GDM1 (cell line): Measurements from ENCODE around the gene INSIG1.
A peak's percentile ranks its signal among the peaks of the same experiment; 100 is the strongest.

Experiments
- DNase-seq: peaks from one replicate; lab custom pipeline; 2025; lab: John Stamatoyannopoulos, UW

The INSIG1 gene

DNA sequence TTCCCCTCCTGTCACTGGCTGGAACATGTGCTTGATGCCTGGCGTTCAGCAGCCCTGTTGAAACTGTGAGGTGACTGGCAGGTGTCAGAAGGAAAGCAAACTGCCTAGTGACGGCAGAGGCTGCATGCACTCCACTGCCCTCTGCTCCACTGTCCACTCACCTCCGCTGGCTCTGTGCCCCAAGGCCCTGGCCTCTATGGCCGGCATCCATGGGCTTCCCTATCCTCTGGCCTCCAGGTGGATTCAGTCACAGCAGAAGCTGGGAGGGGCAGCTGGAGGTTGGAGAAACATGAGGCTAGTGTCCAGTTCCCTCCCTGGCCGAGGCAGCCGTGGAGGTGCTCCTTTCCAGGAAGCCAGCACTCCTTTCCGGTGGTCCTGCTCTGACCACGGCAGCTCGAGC lies 31.2 kb upstream of the INSIG1 start:
- DNase-seq = no peak

- DNase-seq = no peak
Observed at GRCh38 chr7:155267023-155267422, 30.7 kb upstream of the INSIG1 start.

- no peak for DNase-seq
Observed at GRCh38 chr7:155267436-155267835, 30.2 kb upstream of the INSIG1 start.

GRCh38 chr7:155268211-155268610 lies 29.5 kb upstream of the INSIG1 start:
- DNase-seq = no peak

GRCh38 chr7:155268921-155269650 lies 28.6 kb upstream of the INSIG1 start:
- DNase-seq = no peak

- no peak for DNase-seq
Observed at GRCh38 chr7:155269766-155270585, 27.7 kb upstream of the INSIG1 start.

- DNase-seq = no peak
Observed at GRCh38 chr7:155270861-155271260, 26.8 kb upstream of the INSIG1 start.

GRCh38 chr7:155274633-155275355 lies 22.9 kb upstream of the INSIG1 start:
- no peak for DNase-seq

- no peak for DNase-seq
Observed at GRCh38 chr7:155276042-155276799, 21.5 kb upstream of the INSIG1 start.

DNA sequence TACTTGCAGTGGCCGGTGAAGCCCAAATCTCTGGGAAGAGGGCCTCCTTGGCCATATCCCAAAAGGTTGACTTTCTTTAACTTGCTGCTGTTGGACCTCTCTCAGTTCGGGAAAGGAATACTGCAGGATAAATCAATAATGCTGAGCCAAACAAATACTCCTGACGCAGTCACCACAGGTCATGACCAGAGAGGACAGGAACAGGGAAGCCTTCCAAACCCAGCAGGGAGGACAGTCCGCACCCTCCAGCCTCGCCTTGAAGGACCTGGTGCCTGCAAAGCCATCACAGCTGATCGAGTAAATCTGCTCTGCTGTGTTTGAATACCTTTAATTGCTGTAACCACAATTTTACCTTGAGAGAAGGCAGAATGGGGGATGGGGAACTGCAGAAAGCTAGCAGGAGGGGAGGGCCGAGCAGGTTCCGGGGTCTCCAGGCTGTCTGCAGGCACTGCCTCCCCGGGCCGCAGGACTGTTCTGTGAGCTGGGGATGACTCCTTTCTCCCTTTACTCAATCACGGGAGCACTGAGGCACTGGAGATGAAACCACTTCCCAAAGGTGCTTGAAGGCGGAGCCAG lies 20.8 kb upstream of the INSIG1 start:
- no peak for DNase-seq

GRCh38 chr7:155277385-155277994 lies 20.2 kb upstream of the INSIG1 start:
- DNase-seq = no peak

- no peak for DNase-seq
Observed at GRCh38 chr7:155278921-155279320, 18.8 kb upstream of the INSIG1 start.

GRCh38 chr7:155279787-155280445 lies 17.8 kb upstream of the INSIG1 start:
- no peak for DNase-seq

GRCh38 chr7:155280446-155281397 lies 17.0 kb upstream of the INSIG1 start:
- no peak for DNase-seq

- no peak for DNase-seq
Observed at GRCh38 chr7:155281398-155281969, 16.2 kb upstream of the INSIG1 start.

DNA sequence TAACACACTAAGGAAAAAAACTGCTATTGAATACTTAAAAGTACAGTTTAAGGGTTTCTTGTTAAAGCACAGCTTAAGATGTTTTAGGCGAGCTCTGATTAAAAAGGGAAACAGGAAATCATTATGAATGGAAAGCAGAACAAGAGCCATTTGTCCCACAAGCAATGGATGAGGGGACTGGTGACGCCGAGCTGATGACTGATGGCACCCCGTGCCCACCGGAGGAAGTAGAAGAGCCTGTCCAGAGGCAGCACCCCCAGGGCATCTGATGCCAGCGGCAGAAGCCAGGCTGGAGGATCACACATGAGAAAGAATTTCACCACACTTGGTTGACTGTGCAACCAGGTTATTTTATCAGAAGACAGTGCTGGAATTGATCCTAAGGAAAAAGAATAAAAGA lies 15.0 kb upstream of the INSIG1 start:
- DNase-seq = peak; percentile 26

- DNase-seq = no peak
Observed at GRCh38 chr7:155283565-155284194, 14.0 kb upstream of the INSIG1 start.

GRCh38 chr7:155284496-155285274 lies 13.0 kb upstream of the INSIG1 start:
- no peak for DNase-seq
